ENCODE results near the gene STX8.

- TF ChIP-seq CTCF (IDR thresholded peaks at IDR 0.05) (no peak), ZFX (IDR thresholded peaks at IDR 0.05; ENCODE audit: borderline replicate concordance) (no peak)
Observed at GRCh38 chr17:9432134-9432885, 143.3 kb downstream of the STX8 start.

Data from 22Rv1 (cell line).